Sigmoid colon (tissue), 7 donors: ENCODE measurements around the gene CAMK1D. TPM values are rescaled to one million over a fixed set of nuclear protein-coding genes. Genes with fewer than 3 reads are reported as not detected.

Source experiments
- DNase-seq: peaks from one replicate; pipeline ENCODE4 v3.0.0-alpha.2; 2019
- H3K27ac ChIP-seq, 4 donors: fragments of 200-600 bp; sonication (generic); one replicate each; pipeline ENCODE4 v1.5.1; 2016 to 2019; ENCODE audit warnings: mild to moderate bottlenecking in 1 of 4
- H3K27me3 ChIP-seq, 3 donors: fragments of 200-600 bp; sonication (generic); one replicate each; pipeline ENCODE4 v1.5.1; 2019; ENCODE audit warnings: mild to moderate bottlenecking in 1 of 3
- H3K36me3 ChIP-seq, 4 donors: fragments of 200-600 bp; sonication (generic); one replicate each; pipeline ENCODE4 v1.5.1; 2016 to 2019
- H3K4me1 ChIP-seq, 4 donors: fragments of 200-600 bp; sonication (generic); one replicate each; pipeline ENCODE4 v1.5.1; 2017 to 2019
- H3K4me3 ChIP-seq, 4 donors: fragments of 200-600 bp; sonication (generic); one replicate each; pipeline ENCODE4 v1.5.1; 2017 to 2019; ENCODE audit warnings: mild to moderate bottlenecking in 2 of 4, moderate library complexity in 1 of 4
- H3K9me3 ChIP-seq, 4 donors: fragments of 200-600 bp in 3 of 4; sonication (generic) in 3 of 4; one replicate each; pipeline versions ENCODE4 v1.5.1 to v1.6.1; 2013 to 2019
- EP300 ChIP-seq, 4 donors: sonication (generic); formaldehyde crosslinking; IDR thresholded peaks; one replicate each; pipeline ENCODE4 v1.6.1; 2017; ENCODE audit warnings: antibody characterized with exemption in 4 of 4
- POLR2A ChIP-seq, 2 donors: fragments of 450-650 bp; IDR thresholded peaks; one replicate each; pipeline ENCODE4 v1.6.1; 2016; ENCODE audit warnings: antibody characterized with exemption in 2 of 2, mild to moderate bottlenecking in 2 of 2, moderate library complexity in 2 of 2
- POLR2AphosphoS5 ChIP-seq, 4 donors: sonication (generic); formaldehyde crosslinking; IDR thresholded peaks; one replicate each; pipeline ENCODE4 v1.6.1; 2017; ENCODE audit warnings: antibody characterized with exemption in 4 of 4
- WGBS, 2 donors: extraction: QIAGEN DNeasy Blood & Tissue Kit; methylation state at CpG; one replicate each; pipeline ENCODE4 v1.1.7; 2013; 5-methylcytosine and 5-hydroxymethylcytosine counted together
- intact Hi-C: fragments of 100-400 bp; cut with DNase I; formaldehyde crosslinking; loops from one replicate; pipeline ENCODE4 v1.15.1; 2023
- polyA plus RNA-seq, 3 donors: library from polyadenylated mRNA; stranded (reverse); fragments of 200-250 nt; gene quantifications; one replicate each; pipeline ENCODE4 v1.2.3, GENCODE V29; 2013
- total RNA-seq, 4 donors: library from RNA; depleted of rRNA; stranded (reverse); fragments of >200 nt; gene quantifications; one replicate each; pipeline ENCODE4 v1.1.0, GENCODE V29; 2016
- TF ChIP-seq, protein P1 (sequence below), 4 experiments: fragments of 450-650 bp in 3 of 4; fragments of 200-600 bp in 1 of 4; IDR thresholded peaks; one replicate each; pipeline ENCODE4 v1.5.1; 2016 to 2019; ENCODE audit warnings: antibody characterized with exemption in 4 of 4, mild to moderate bottlenecking in 3 of 4, moderate library complexity in 2 of 4
- donor health status: healthy with polysubstance abuse.
- donor health status: Bipolar disorder and iron deficiency.
- donor health status: healthy.

Gene CAMK1D
- total and polyA plus RNA-seq, 7 donors = 7.2 to 11.5 (median 8.6) TPM

DNA sequence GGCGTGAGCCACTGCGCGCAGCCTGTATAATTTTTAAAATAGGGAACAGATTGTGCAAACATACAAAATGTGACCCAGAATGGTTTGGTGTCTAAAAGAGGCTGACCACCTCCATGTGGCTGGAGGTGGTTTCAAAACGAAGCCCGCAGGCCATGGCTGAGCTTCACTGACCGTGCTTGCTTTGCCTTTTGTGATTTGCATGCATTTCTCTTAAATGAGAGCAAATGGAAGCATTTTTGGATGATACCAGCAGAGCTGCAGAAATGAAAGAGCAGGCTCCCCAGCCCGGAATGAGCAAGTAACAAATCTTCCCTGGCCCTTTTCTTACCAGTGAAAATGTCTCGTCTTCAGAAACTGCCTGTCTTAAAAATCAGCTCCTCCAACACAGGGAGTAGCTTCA lies 239.9 kb downstream of the CAMK1D start:
- H3K9me3 ChIP-seq = no peaks in the 10 kb centered on the region
- peak overlapping the region in 1 of 4 donors; percentile 5 for H3K27ac ChIP-seq
- 88 to 94% methylated on average over 8 of the region's 8 CpGs for WGBS, 2 donors
- peak; percentile 35 for DNase-seq
- no peak overlapping the region for H3K4me3 ChIP-seq
- H3K36me3 ChIP-seq = no peaks in the 10 kb centered on the region
- TF ChIP-seq, protein P1, sequence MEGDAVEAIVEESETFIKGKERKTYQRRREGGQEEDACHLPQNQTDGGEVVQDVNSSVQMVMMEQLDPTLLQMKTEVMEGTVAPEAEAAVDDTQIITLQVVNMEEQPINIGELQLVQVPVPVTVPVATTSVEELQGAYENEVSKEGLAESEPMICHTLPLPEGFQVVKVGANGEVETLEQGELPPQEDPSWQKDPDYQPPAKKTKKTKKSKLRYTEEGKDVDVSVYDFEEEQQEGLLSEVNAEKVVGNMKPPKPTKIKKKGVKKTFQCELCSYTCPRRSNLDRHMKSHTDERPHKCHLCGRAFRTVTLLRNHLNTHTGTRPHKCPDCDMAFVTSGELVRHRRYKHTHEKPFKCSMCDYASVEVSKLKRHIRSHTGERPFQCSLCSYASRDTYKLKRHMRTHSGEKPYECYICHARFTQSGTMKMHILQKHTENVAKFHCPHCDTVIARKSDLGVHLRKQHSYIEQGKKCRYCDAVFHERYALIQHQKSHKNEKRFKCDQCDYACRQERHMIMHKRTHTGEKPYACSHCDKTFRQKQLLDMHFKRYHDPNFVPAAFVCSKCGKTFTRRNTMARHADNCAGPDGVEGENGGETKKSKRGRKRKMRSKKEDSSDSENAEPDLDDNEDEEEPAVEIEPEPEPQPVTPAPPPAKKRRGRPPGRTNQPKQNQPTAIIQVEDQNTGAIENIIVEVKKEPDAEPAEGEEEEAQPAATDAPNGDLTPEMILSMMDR (IDR thresholded peaks at IDR 0.05) = no peak
- no peak for TF ChIP-seq POLR2A (IDR thresholded peaks at IDR 0.05)
- no peak for TF ChIP-seq POLR2AphosphoS5 (IDR thresholded peaks at IDR 0.05)
- no peak for TF ChIP-seq EP300 (IDR thresholded peaks at IDR 0.05)
- no peaks in the 10 kb centered on the region for H3K27me3 ChIP-seq
- intact Hi-C loops = no loop called here
- peaks cover 0 to 13% (median 5%) of the 10 kb centered on the region in 4 donors for H3K4me1 ChIP-seq

DNA sequence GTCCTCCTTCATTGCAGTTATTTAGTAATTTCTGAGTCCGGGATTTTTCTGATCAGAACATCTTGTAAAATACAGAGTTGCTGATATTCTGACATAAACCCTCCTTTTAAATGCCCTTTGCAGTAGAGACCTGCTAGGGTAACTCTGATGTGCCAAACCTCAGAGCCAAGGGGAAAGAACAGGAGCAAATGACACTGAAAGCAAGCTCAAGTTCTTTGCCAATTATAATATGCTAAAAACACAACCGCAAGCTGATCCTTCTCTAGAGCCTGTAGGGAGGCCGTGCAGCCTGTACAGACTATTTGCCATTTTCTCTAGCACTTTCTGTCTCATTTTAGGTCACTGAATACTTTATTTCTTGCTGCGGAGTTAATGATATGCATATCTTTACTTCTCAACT lies 240.4 kb downstream of the CAMK1D start:
- DNase-seq = peak; percentile 9
- H3K4me3 ChIP-seq = no peak overlapping the region
- H3K27ac ChIP-seq = peak overlapping the region in 1 of 4 donors; percentile 5
- H3K9me3 ChIP-seq = no peaks in the 10 kb centered on the region
- TF ChIP-seq POLR2AphosphoS5 (IDR thresholded peaks at IDR 0.05) (no peak), POLR2A (IDR thresholded peaks at IDR 0.05) (no peak), EP300 (IDR thresholded peaks at IDR 0.05) (no peak)
- TF ChIP-seq, protein P1 (IDR thresholded peaks at IDR 0.05) = no peak
- H3K4me1 ChIP-seq = peaks cover 0 to 13% (median 5%) of the 10 kb centered on the region in 4 donors
- intact Hi-C loops = no loop called here
- H3K27me3 ChIP-seq = no peaks in the 10 kb centered on the region
- WGBS, 2 donors = 87 to 95% methylated on average over 4 of the region's 4 CpGs
- H3K36me3 ChIP-seq = no peaks in the 10 kb centered on the region

DNA sequence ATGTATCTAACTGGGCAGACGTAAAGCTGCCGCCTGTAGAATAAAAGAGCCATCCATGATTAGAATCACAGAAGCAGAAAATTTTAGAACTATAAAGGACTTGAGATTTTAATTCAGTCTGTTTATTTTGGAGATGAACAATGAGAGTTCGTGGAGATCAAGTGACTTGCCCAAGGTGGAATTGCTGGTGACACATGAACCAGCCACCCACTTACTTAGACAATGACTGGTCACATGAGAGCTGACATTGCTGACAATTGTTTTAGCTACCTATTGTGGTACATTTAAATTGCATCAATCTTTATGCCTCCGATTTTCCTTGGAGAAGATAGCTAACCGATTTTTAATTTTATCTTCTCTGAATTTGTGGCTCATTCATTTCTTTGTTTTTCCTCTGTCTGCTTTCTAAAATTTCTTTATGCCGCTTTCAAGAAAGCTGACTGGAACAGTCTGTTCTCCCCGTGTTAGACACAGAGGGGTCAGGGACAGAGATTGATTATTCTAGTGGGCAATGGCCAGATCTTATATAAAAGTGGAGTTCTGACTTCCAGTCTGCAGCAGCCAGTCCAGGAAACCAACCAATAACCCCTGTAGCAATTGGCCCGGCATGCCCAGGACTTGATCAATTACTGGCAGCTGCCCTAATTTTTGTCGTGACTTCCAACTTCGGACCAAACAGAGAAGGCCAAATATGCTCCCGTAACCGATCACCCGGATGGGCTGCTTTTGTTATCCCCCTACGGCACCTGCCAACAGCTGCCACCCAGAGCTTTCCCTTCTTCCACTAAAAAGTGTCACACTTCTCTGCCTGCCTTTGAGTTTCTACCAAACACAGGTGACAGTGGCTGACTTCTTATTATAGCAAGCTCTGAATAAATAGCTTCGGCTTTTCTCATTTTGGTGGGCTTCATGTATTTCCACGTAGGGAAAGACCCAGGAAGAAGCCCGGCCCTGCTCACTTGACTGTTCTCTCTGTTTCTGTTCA lies 241.6 kb downstream of the CAMK1D start:
- H3K36me3 ChIP-seq = no peaks in the 10 kb centered on the region
- no peak for TF ChIP-seq EP300 (IDR thresholded peaks at IDR 0.05)
- TF ChIP-seq, protein P1 (IDR thresholded peaks at IDR 0.05) = no peak
- no peak for TF ChIP-seq POLR2A (IDR thresholded peaks at IDR 0.05)
- TF ChIP-seq POLR2AphosphoS5 (IDR thresholded peaks at IDR 0.05) = no peak
- H3K27ac ChIP-seq = no peak overlapping the region
- intact Hi-C loops = no loop called here
- DNase-seq = peak; percentile 40
- WGBS, 2 donors = 90 to 92% methylated on average over 17 of the region's 17 CpGs
- H3K4me3 ChIP-seq = no peak overlapping the region
- H3K4me1 ChIP-seq = peaks cover 0 to 13% (median 5%) of the 10 kb centered on the region in 4 donors
- no peaks in the 10 kb centered on the region for H3K27me3 ChIP-seq
- H3K9me3 ChIP-seq = no peaks in the 10 kb centered on the region

DNA sequence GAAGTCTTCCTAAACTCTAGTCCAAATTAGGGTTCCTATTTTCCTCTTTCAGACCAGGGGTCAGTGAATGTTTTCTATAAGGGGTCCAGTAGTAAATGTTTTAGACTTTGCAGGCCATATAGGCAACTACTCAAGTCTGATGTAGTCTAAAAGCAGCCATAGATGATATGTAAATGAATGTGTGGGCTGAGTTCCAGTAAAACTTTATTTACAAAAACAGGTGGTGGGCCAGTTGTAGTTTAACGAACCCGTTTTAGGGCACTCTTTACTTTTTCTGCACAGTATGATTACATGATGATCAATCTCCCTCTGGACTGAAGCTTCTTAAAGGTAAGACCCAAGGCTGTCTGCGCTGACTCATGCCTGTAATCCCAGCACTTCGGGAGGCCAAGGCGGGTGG lies 243.6 kb downstream of the CAMK1D start:
- intact Hi-C loops = no loop called here
- Histone ChIP-seq H3K9me3 (no peaks in the 10 kb centered on the region), H3K27me3 (no peaks in the 10 kb centered on the region), H3K36me3 (no peaks in the 10 kb centered on the region), H3K27ac (peak overlapping the region in 1 of 4 donors; percentile 10), H3K4me1 (peaks cover 0 to 3% (median 0%) of the 10 kb centered on the region in 4 donors), H3K4me3 (no peak overlapping the region)
- TF ChIP-seq EP300 (IDR thresholded peaks at IDR 0.05) (no peak), POLR2A (IDR thresholded peaks at IDR 0.05) (no peak), POLR2AphosphoS5 (IDR thresholded peaks at IDR 0.05) (no peak)
- TF ChIP-seq, protein P1 (IDR thresholded peaks at IDR 0.05) = no peak
- WGBS, 2 donors = 87 to 90% methylated on average over 5 of the region's 5 CpGs
- DNase-seq = no peak
